ENCODE results near the gene EPHB4. TPM values are rescaled to one million over a fixed set of nuclear protein-coding genes. Genes with fewer than 3 reads are reported as not detected.
A peak's percentile ranks its signal among the peaks of the same experiment; 100 is the strongest.

Gene EPHB4
- total RNA-seq, 2 donors from 2014 or later = 106 to 117 TPM

GRCh38 chr7:100854146-100854895, 27.0 kb upstream of the EPHB4 start:
- Histone ChIP-seq H3K36me3 (ENCODE audit: control insufficient read depth, insufficient read depth, low read length) (peaks cover 7% of the 10 kb centered on the region), H3K27ac (ENCODE audit: low read depth, low read length) (no peak overlapping the region), H3K4me3 (ENCODE audit: low read length) (no peak overlapping the region), H3K4me1 (ENCODE audit: control insufficient read depth, insufficient read depth, low read length) (no peaks in the 10 kb centered on the region), H3K9ac (ENCODE audit: extremely low read depth, low read length, poor library complexity, severe bottlenecking) (no peak overlapping the region), H3K27me3 (ENCODE audit: control insufficient read depth, insufficient read depth, low read length, poor library complexity, severe bottlenecking) (no peaks in the 10 kb centered on the region), H3K9me3 (ENCODE audit: control insufficient read depth, low read length) (no peaks in the 10 kb centered on the region)
- peaks cover 7% of the 10 kb centered on the region for H3K4me1 Mint-ChIP-seq
- WGBS, 2 experiments (ENCODE audit: insufficient coverage in 1 of 2, insufficient read length in 1 of 2) = 90 to 94% methylated on average over 3 to 14 of the region's 14 CpGs
- H3K27ac Mint-ChIP-seq = no peak overlapping the region
- DNase-seq = no peak
- H3K27me3 Mint-ChIP-seq (ENCODE audit: insufficient read depth) = no peaks in the 10 kb centered on the region
- H3K4me3 Mint-ChIP-seq = no peak overlapping the region
- peaks cover 15% of the 10 kb centered on the region for H3K36me3 Mint-ChIP-seq (ENCODE audit: low read depth)
- TF ChIP-seq, protein P1, sequence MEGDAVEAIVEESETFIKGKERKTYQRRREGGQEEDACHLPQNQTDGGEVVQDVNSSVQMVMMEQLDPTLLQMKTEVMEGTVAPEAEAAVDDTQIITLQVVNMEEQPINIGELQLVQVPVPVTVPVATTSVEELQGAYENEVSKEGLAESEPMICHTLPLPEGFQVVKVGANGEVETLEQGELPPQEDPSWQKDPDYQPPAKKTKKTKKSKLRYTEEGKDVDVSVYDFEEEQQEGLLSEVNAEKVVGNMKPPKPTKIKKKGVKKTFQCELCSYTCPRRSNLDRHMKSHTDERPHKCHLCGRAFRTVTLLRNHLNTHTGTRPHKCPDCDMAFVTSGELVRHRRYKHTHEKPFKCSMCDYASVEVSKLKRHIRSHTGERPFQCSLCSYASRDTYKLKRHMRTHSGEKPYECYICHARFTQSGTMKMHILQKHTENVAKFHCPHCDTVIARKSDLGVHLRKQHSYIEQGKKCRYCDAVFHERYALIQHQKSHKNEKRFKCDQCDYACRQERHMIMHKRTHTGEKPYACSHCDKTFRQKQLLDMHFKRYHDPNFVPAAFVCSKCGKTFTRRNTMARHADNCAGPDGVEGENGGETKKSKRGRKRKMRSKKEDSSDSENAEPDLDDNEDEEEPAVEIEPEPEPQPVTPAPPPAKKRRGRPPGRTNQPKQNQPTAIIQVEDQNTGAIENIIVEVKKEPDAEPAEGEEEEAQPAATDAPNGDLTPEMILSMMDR (conservative IDR thresholded peaks at IDR 0.05) = no peak
- no peaks in the 10 kb centered on the region for H3K9me3 Mint-ChIP-seq

DNA sequence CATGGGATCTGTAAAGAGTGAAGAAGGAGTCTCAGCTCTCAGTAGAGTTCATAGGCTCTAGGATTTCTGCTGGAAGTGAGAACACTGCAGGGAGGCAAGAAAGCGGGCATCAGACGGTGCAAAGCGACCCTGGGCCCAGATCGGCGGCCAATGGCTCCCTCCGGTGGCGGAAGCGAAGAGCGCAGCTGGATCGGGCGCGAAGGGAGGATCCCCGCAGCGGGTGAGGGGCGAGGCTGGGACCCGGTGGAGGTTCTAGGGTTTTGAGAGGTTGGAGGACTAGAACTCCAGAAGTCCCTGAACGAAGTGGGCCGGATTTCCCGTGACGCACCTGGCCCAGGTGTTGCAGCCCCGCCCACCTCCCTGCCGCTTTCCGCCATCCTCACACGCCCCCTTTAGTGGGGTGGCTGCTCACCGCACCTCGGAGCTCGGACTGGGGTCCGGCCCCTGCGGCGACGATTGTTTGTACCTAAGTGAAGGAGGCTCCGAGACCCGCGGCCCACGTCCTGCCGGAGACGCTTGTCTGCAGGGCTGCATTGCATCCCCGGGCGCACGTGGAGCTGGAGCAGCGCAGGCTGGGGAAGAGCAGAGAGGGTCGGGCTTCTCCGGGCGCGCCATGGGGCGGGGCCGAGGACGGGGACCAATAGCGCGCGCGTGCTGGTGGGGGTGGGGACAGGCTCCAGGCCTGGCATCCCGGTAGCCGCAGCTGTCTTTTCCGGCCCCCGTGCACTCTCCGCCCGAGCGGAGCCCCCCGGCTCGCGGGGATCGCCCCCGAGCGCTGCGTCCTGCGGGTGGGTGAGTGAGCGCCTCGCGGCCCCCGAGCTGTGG, 24.9 kb upstream of the EPHB4 start, which contains the start of gene SLC12A9:
Gene SLC12A9, plus strand, starts transcription at position 666 of the 825 bp plus-strand sequence. CDS start 1,485 bp downstream, outside the sequence.
- Histone ChIP-seq H3K27me3 (ENCODE audit: control insufficient read depth, insufficient read depth, low read length, poor library complexity, severe bottlenecking) (no peaks in the 10 kb centered on the region), H3K9me3 (ENCODE audit: control insufficient read depth, low read length) (no peaks in the 10 kb centered on the region), H3K4me3 (ENCODE audit: low read length) (peak within 1 kb of the TSS; percentile 92), H3K27ac (ENCODE audit: low read depth, low read length) (no peak within 1 kb of the TSS), H3K36me3 (ENCODE audit: control insufficient read depth, insufficient read depth, low read length) (peaks cover 7% of the 10 kb centered on the region), H3K9ac (ENCODE audit: extremely low read depth, low read length, poor library complexity, severe bottlenecking) (peak within 1 kb of the TSS; percentile 30), H3K4me1 (ENCODE audit: control insufficient read depth, insufficient read depth, low read length) (no peaks in the 10 kb centered on the region)
- H3K4me3 Mint-ChIP-seq = peak within 1 kb of the TSS; percentile 79
- no peaks in the 10 kb centered on the region for H3K27me3 Mint-ChIP-seq (ENCODE audit: insufficient read depth)
- H3K27ac Mint-ChIP-seq = peak within 1 kb of the TSS; percentile 90
- H3K9me3 Mint-ChIP-seq = no peaks in the 10 kb centered on the region
- H3K36me3 Mint-ChIP-seq (ENCODE audit: low read depth) = peaks cover 11% of the 10 kb centered on the region
- TF ChIP-seq, protein P1 (conservative IDR thresholded peaks at IDR 0.05) = peak; percentile 99
- peaks cover 7% of the 10 kb centered on the region for H3K4me1 Mint-ChIP-seq
- 0% methylated on average over 26 to 71 of the region's 71 CpGs for WGBS, 2 experiments (ENCODE audit: insufficient coverage in 1 of 2, insufficient read length in 1 of 2)
- peak; percentile 98 for DNase-seq

DNA sequence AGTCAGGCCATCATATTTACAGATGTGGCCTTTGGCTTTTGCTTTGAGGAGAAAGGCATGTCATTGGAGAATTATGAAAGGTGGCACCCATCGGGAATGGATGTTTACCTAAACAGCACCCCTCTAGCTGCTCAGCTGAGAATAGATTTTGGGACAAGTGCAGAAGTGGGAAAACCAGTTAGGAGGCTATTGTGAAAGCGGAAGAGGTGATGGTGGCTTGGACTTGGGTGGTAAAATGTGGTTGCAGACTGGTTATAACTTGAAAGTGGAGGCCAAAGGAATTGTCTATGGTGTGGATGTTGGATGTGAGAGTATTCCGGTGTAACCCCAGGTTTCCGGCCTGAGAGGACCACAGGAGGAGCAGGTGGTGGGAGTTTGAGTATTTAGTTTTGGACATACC, 20.0 kb upstream of the EPHB4 start:
- H3K27ac ChIP-seq (ENCODE audit: low read depth, low read length) = no peak overlapping the region
- no peak for DNase-seq
- no peaks in the 10 kb centered on the region for H3K27me3 Mint-ChIP-seq (ENCODE audit: insufficient read depth)
- no peaks in the 10 kb centered on the region for H3K36me3 ChIP-seq (ENCODE audit: control insufficient read depth, insufficient read depth, low read length)
- no peaks in the 10 kb centered on the region for H3K9me3 Mint-ChIP-seq
- H3K9me3 ChIP-seq (ENCODE audit: control insufficient read depth, low read length) = no peaks in the 10 kb centered on the region
- 90 to 96% methylated on average over 3 to 4 of the region's 4 CpGs for WGBS, 2 experiments (ENCODE audit: insufficient coverage in 1 of 2, insufficient read length in 1 of 2)
- TF ChIP-seq, protein P1 (conservative IDR thresholded peaks at IDR 0.05) = no peak
- no peak overlapping the region for H3K4me3 ChIP-seq (ENCODE audit: low read length)
- peaks cover 2% of the 10 kb centered on the region for H3K4me1 Mint-ChIP-seq
- no peak overlapping the region for H3K9ac ChIP-seq (ENCODE audit: extremely low read depth, low read length, poor library complexity, severe bottlenecking)
- no peak overlapping the region for H3K4me3 Mint-ChIP-seq
- no peaks in the 10 kb centered on the region for H3K4me1 ChIP-seq (ENCODE audit: control insufficient read depth, insufficient read depth, low read length)
- H3K27ac Mint-ChIP-seq = no peak overlapping the region
- H3K36me3 Mint-ChIP-seq (ENCODE audit: low read depth) = no peaks in the 10 kb centered on the region
- H3K27me3 ChIP-seq (ENCODE audit: control insufficient read depth, insufficient read depth, low read length, poor library complexity, severe bottlenecking) = no peaks in the 10 kb centered on the region
